HCT116 (cell line): ENCODE data around the gene ATF6B. TPM values are rescaled to one million over a fixed set of nuclear protein-coding genes. Genes with fewer than 3 reads are reported as not detected.

ENCODE experiments used
- ATAC-seq: fragments of 200-7000 bp; cut with Tn5 transposase; 2 replicates; pipeline ENCODE4 v1.9.1; 2020; ENCODE audit warnings: mild to moderate bottlenecking, moderate library complexity
- BruUV-seq: library from RNA; stranded (reverse); fragments of 400-500 nt; replicated peaks from 2 replicates; lab custom pipeline; 2021; lab: Mats Ljungman, UMichigan
- CTCF ChIA-PET: fragments of 300-600 bp; sonication (Branson Sonifier 250); formaldehyde crosslinking; loops from one replicate; lab custom pipeline; 2021; ENCODE audit warnings: antibody characterized with exemption; lab: Charles Lee
- POLR2A ChIA-PET: fragments of 300-600, 350-600 bp; sonication (Branson Sonifier 250); formaldehyde crosslinking; loops from one replicate; lab custom pipeline; 2021; ENCODE audit warnings: antibody characterized with exemption; lab: Charles Lee
- RAD21 ChIA-PET, 2 experiments: fragments of 300-600 bp; sonication (Branson Sonifier 250); formaldehyde crosslinking; loops; one replicate each; lab custom pipeline; 2023; ENCODE audit warnings: low total read pairs in 2 of 2; ENCODE audit not compliant: uncharacterized antibody in 2 of 2, unreplicated experiment in 2 of 2, low non-redundant PET in 1 of 2; lab: Charles Lee
- DNase-seq: peaks from one replicate; pipeline ENCODE4 v3.0.0-alpha.2; 2010; ENCODE audit warnings: low read depth, low spot score
- H2AFZ ChIP-seq: fragments of 200-600 bp; shearing (Covaris generic), sonication (generic); 2 replicates; pipeline ENCODE4 v1.6.1; 2017; ENCODE audit warnings: low read depth, mixed run types, mixed read lengths, antibody characterized with exemption, low read length; ENCODE audit not compliant: poor library complexity, severe bottlenecking
- H3K27ac ChIP-seq: 2 replicates; pipeline ENCODE4 v1.5.1; 2012; ENCODE audit warnings: low read depth, low read length
- H3K27me3 ChIP-seq: fragments of 200-600 bp; sonication (generic); 2 replicates; pipeline ENCODE4 v1.6.1; 2016; ENCODE audit warnings: mixed run types, low read length, mixed read lengths; ENCODE audit not compliant: insufficient read depth
- H3K36me3 ChIP-seq, 2 experiments: fragments of 200-500 bp in 1 of 2; fragments of 200-600 bp in 1 of 2; sonication (Bioruptor generic) in 1 of 2; sonication (generic) in 1 of 2; 2 replicates each; pipeline versions ENCODE4 v1.5.1 to v1.6.1; 2014 to 2016; ENCODE audit warnings: low read length in 2 of 2, inconsistent platforms in 1 of 2, mixed read lengths in 1 of 2, mixed run types in 1 of 2; ENCODE audit not compliant: insufficient read depth in 2 of 2, control insufficient read depth in 1 of 2
- H3K4me1 ChIP-seq, 2 experiments: fragments of 200-600 bp in 1 of 2; sonication (generic) in 1 of 2; 2 replicates each; pipeline versions ENCODE4 v1.5.1 to v1.6.1; 2012 to 2017; ENCODE audit warnings: low read length in 2 of 2, inconsistent platforms in 1 of 2, mild to moderate bottlenecking in 1 of 2, mixed read lengths in 1 of 2, mixed run types in 1 of 2, moderate library complexity in 1 of 2; ENCODE audit not compliant: insufficient read depth in 2 of 2, control insufficient read depth in 1 of 2
- H3K4me2 ChIP-seq: fragments of 200-600 bp; sonication (generic); 2 replicates; pipeline ENCODE4 v1.6.1; 2017; ENCODE audit warnings: mixed run types, low read length, mixed read lengths
- H3K4me3 ChIP-seq, 2 experiments: fragments of 200-600 bp in 1 of 2; sonication (generic) in 1 of 2; replicated peaks in 1 of 2; 2 replicates each; pipeline ENCODE4 v1.5.1; 2011 to 2016; ENCODE audit warnings: low read length in 2 of 2, control low read depth in 1 of 2, low read depth in 1 of 2, mild to moderate bottlenecking in 1 of 2, mixed read lengths in 1 of 2, mixed run types in 1 of 2
- H3K79me2 ChIP-seq: fragments of 200-600 bp; sonication (generic); 2 replicates; pipeline ENCODE4 v1.6.1; 2017; ENCODE audit warnings: mild to moderate bottlenecking, mixed run types, low read length, moderate library complexity, mixed read lengths; ENCODE audit not compliant: insufficient read depth
- H3K9ac ChIP-seq: fragments of 200-600 bp; sonication (generic); 2 replicates; pipeline ENCODE4 v1.6.1; 2016; ENCODE audit warnings: low read length, mixed read lengths
- H3K9me2 ChIP-seq: fragments of 200-600 bp; sonication (generic), shearing (Covaris generic); 2 replicates; pipeline ENCODE4 v1.6.1; 2017; ENCODE audit warnings: mixed run types, mild to moderate bottlenecking, moderate library complexity; ENCODE audit not compliant: insufficient read depth
- H3K9me3 ChIP-seq, 2 experiments: fragments of 200-500 bp in 1 of 2; fragments of 200-600 bp in 1 of 2; sonication (Bioruptor generic) in 1 of 2; sonication (generic) in 1 of 2; 2 replicates each; pipeline ENCODE4 v1.6.1; 2014 to 2017; ENCODE audit warnings: low read length in 2 of 2, mixed read lengths in 2 of 2, inconsistent platforms in 1 of 2, low read depth in 1 of 2, mild to moderate bottlenecking in 1 of 2, mixed run types in 1 of 2, moderate library complexity in 1 of 2; ENCODE audit not compliant: control insufficient read depth in 1 of 2, insufficient read depth in 1 of 2
- H4K20me1 ChIP-seq: fragments of 200-600 bp; sonication (generic), shearing (Covaris generic); 2 replicates; pipeline ENCODE4 v1.6.1; 2017; ENCODE audit warnings: mixed run types, mild to moderate bottlenecking, moderate library complexity; ENCODE audit not compliant: insufficient read depth
- CEBPB ChIP-seq: IDR thresholded peaks from 2 replicates; pipeline ENCODE4 v1.6.1; 2012; ENCODE audit warnings: low read depth
- EGR1 ChIP-seq: IDR thresholded peaks from 2 replicates; pipeline ENCODE4 v1.6.1; 2012; ENCODE audit warnings: low read depth
- EZH2 ChIP-seq: fragments of 200-600 bp; sonication (generic); IDR thresholded peaks from 2 replicates; pipeline ENCODE4 v1.6.1; 2017; ENCODE audit warnings: antibody characterized with exemption, mixed run types
- EZH2phosphoT487 ChIP-seq: fragments of 200-600 bp; IDR thresholded peaks from 2 replicates; pipeline ENCODE4 v1.6.1; 2018; ENCODE audit warnings: antibody characterized with exemption, borderline replicate concordance
- FOSL1 ChIP-seq: IDR thresholded peaks from 2 replicates; pipeline ENCODE4 v1.6.1; 2012; ENCODE audit warnings: low read depth
- JUND ChIP-seq: IDR thresholded peaks from 2 replicates; pipeline ENCODE4 v1.6.1; 2012
- POLR2A ChIP-seq: IDR thresholded peaks from 2 replicates; pipeline ENCODE4 v1.7.0; 2011; ENCODE audit warnings: borderline replicate concordance; ENCODE audit not compliant: insufficient read depth, insufficient read length; ENCODE audit errors: extremely low read depth
- POLR2AphosphoS5 ChIP-seq: IDR thresholded peaks from 2 replicates; pipeline ENCODE4 v1.6.1; 2011; ENCODE audit warnings: mild to moderate bottlenecking, low read depth, low read length, moderate library complexity
- RAD21 ChIP-seq: IDR thresholded peaks from 2 replicates; pipeline ENCODE4 v1.6.1; 2012; ENCODE audit warnings: low read depth, mild to moderate bottlenecking
- SIN3A ChIP-seq: IDR thresholded peaks from 2 replicates; pipeline ENCODE4 v1.6.1; 2012; ENCODE audit warnings: low read depth
- SP1 ChIP-seq: IDR thresholded peaks from 2 replicates; pipeline ENCODE4 v1.6.1; 2012; ENCODE audit warnings: low read depth
- SRF ChIP-seq: IDR thresholded peaks from 2 replicates; pipeline ENCODE4 v1.6.1; 2012; ENCODE audit warnings: low read depth
- TCF7L2 ChIP-seq: IDR thresholded peaks from 2 replicates; pipeline ENCODE4 v1.7.0; 2011; ENCODE audit warnings: borderline replicate concordance, inconsistent platforms; ENCODE audit not compliant: insufficient read depth, insufficient read length; ENCODE audit errors: extremely low read depth
- YY1 ChIP-seq: IDR thresholded peaks from 2 replicates; pipeline ENCODE4 v1.6.1; 2011; ENCODE audit warnings: low read length, low read depth, moderate library complexity, mild to moderate bottlenecking; ENCODE audit not compliant: insufficient replicate concordance; ENCODE audit errors: extremely low read depth
- ZFX ChIP-seq: fragments of 450-650 bp; IDR thresholded peaks from 2 replicates; pipeline ENCODE4 v1.6.1; 2017
- intact Hi-C: fragments of 100-400 bp; cut with micrococcal nuclease; formaldehyde crosslinking; loops from 2 replicates; pipeline ENCODE4 v1.10.0; 2022
- total RNA-seq: library from RNA; stranded (reverse); gene quantifications from one replicate; pipeline ENCODE4 v1.2.1, GENCODE V29; 2021; ENCODE audit not compliant: unreplicated experiment
- TF ChIP-seq, protein P1 (sequence below): IDR thresholded peaks from 2 replicates; pipeline ENCODE4 v1.6.1; 2011; ENCODE audit warnings: mild to moderate bottlenecking, low read length, moderate library complexity; ENCODE audit not compliant: insufficient replicate concordance; ENCODE audit errors: extremely low read depth
- TF ChIP-seq, protein P2 (sequence below): IDR thresholded peaks from 2 replicates; pipeline ENCODE4 v1.6.1; 2012
- TF ChIP-seq, protein P3 (sequence below), 3 experiments: fragments of 200-600 bp in 1 of 3; sonication (generic) in 1 of 3; IDR thresholded peaks in 2 of 3; conservative IDR thresholded peaks in 1 of 3; 2 replicates each; pipeline ENCODE4 v1.5.1; 2012 to 2017; ENCODE audit warnings: low read depth in 2 of 3, low read length in 2 of 3, antibody characterized with exemption in 1 of 3, borderline replicate concordance in 1 of 3, control low read depth in 1 of 3, mild to moderate bottlenecking in 1 of 3, mixed read lengths in 1 of 3, mixed run types in 1 of 3, moderate library complexity in 1 of 3; ENCODE audit not compliant: insufficient read depth in 1 of 3

The ATF6B gene
- total RNA-seq, 1 experiment from 2014 or later, result 63.9 TPM

- Histone ChIP-seq H3K27ac (no peak overlapping the region), H3K36me3 (peaks cover 4 to 15% of the 10 kb centered on the region in 2 experiments; a peak in 3 of 4 replicates), H3K79me2 (peaks cover 17% of the 10 kb centered on the region), H3K27me3 (no peaks in the 10 kb centered on the region), H2AFZ (no peak overlapping the region), H4K20me1 (no peaks in the 10 kb centered on the region), H3K9ac (no peak overlapping the region), H3K4me2 (no peak overlapping the region), H3K9me3 (no peaks in the 10 kb centered on the region), H3K9me2 (no peaks in the 10 kb centered on the region), H3K4me1 (peaks cover 7 to 24% of the 10 kb centered on the region in 2 experiments), H3K4me3 (no peak overlapping the region)
- intact Hi-C loops, result no loop called here
- ChIA-PET CTCF (no interaction called here), POLR2A (no interaction called here), RAD21 (no interaction called here)
- DNase-seq, result no peak
- ATAC-seq, result no peak
- TF ChIP-seq RAD21, result no peak
- TF ChIP-seq EZH2, result no peak
- TF ChIP-seq ZFX, result no peak
- no peak for TF ChIP-seq SIN3A
- TF ChIP-seq, protein P1, sequence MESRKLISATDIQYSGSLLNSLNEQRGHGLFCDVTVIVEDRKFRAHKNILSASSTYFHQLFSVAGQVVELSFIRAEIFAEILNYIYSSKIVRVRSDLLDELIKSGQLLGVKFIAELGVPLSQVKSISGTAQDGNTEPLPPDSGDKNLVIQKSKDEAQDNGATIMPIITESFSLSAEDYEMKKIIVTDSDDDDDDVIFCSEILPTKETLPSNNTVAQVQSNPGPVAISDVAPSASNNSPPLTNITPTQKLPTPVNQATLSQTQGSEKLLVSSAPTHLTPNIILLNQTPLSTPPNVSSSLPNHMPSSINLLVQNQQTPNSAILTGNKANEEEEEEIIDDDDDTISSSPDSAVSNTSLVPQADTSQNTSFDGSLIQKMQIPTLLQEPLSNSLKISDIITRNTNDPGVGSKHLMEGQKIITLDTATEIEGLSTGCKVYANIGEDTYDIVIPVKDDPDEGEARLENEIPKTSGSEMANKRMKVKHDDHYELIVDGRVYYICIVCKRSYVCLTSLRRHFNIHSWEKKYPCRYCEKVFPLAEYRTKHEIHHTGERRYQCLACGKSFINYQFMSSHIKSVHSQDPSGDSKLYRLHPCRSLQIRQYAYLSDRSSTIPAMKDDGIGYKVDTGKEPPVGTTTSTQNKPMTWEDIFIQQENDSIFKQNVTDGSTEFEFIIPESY, result no peak
- no peak for TF ChIP-seq CEBPB
- BruUV-seq, result no TSS peak
Measured at GRCh38 chr6:32171234-32171633, 43.2 kb upstream of the ATF6B start.

DNA sequence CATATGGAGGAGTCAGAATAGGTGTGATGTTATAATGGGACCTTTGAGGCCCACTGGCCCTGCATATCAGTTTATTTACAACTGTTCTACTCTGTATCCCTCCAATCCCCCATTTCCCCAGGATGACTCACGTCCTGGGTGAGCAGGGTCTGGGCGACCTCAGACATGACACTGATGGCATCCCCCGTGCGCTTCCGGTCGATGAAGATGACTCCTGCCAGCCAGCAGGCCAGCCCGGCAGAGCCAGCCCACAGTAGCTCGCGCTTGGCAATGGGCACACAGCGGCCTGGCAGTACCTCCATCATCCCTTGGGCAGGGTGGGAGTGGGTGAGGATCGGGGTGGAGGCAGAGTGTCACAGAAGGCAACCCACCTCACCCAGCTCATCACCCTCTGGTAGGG, 42.2 kb upstream of the ATF6B start:
- BruUV-seq, result no TSS peak
- ChIA-PET POLR2A (no interaction called here), RAD21 (no interaction called here), CTCF (no interaction called here)
- Histone ChIP-seq H3K9me3 (no peaks in the 10 kb centered on the region), H3K4me3 (no peak overlapping the region), H4K20me1 (no peaks in the 10 kb centered on the region), H3K27me3 (no peaks in the 10 kb centered on the region), H3K9ac (no peak overlapping the region), H3K36me3 (peaks cover 4 to 15% of the 10 kb centered on the region in 2 experiments; a peak in 3 of 4 replicates), H3K4me1 (peaks cover 7 to 20% of the 10 kb centered on the region in 2 experiments), H3K4me2 (no peak overlapping the region), H2AFZ (no peak overlapping the region), H3K27ac (no peak overlapping the region), H3K9me2 (no peaks in the 10 kb centered on the region), H3K79me2 (peaks cover 12% of the 10 kb centered on the region)
- DNase-seq (no peak), ATAC-seq (no peak)
- intact Hi-C loops, result no loop called here
- TF ChIP-seq EZH2, result no peak
- no peak for TF ChIP-seq CEBPB
- TF ChIP-seq POLR2A, result no peak
- no peak for TF ChIP-seq SP1
- TF ChIP-seq SRF, result no peak
- no peak for TF ChIP-seq POLR2AphosphoS5
- TF ChIP-seq RAD21, result no peak
- no peak for TF ChIP-seq EZH2phosphoT487
- TF ChIP-seq, protein P2, sequence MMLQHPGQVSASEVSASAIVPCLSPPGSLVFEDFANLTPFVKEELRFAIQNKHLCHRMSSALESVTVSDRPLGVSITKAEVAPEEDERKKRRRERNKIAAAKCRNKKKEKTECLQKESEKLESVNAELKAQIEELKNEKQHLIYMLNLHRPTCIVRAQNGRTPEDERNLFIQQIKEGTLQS, result no peak
- TF ChIP-seq EGR1, result no peak
- no peak for TF ChIP-seq TCF7L2
- TF ChIP-seq, protein P3, sequence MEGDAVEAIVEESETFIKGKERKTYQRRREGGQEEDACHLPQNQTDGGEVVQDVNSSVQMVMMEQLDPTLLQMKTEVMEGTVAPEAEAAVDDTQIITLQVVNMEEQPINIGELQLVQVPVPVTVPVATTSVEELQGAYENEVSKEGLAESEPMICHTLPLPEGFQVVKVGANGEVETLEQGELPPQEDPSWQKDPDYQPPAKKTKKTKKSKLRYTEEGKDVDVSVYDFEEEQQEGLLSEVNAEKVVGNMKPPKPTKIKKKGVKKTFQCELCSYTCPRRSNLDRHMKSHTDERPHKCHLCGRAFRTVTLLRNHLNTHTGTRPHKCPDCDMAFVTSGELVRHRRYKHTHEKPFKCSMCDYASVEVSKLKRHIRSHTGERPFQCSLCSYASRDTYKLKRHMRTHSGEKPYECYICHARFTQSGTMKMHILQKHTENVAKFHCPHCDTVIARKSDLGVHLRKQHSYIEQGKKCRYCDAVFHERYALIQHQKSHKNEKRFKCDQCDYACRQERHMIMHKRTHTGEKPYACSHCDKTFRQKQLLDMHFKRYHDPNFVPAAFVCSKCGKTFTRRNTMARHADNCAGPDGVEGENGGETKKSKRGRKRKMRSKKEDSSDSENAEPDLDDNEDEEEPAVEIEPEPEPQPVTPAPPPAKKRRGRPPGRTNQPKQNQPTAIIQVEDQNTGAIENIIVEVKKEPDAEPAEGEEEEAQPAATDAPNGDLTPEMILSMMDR (IDR thresholded peaks at IDR 0.05 in 2 of 3, conservative IDR thresholded peaks at IDR 0.05 in 1 of 3; ENCODE audit: borderline replicate concordance in 1 of 3, insufficient read depth in 1 of 3, low read depth in 2 of 3, low read length in 2 of 3), result no peak
- TF ChIP-seq YY1, result no peak
- no peak for TF ChIP-seq FOSL1
- TF ChIP-seq JUND, result no peak
- TF ChIP-seq SIN3A, result no peak
